Glutamatergic neuron (in vitro differentiated cells): Measurements from ENCODE around the gene TRAT1. TPM values are rescaled to one million over a fixed set of nuclear protein-coding genes. Genes with fewer than 3 reads are reported as not detected.

Experiments
- DNase-seq: peaks from one replicate; pipeline ENCODE4 v3.0.0; 2022
- H3K27ac Mint-ChIP-seq: one replicate; pipeline ENCODE4 v1.8.0; 2020; ENCODE audit warnings: mild to moderate bottlenecking, mixed read lengths, inconsistent platforms; ENCODE audit not compliant: unreplicated experiment
- H3K27me3 Mint-ChIP-seq: one replicate; pipeline ENCODE4 v1.8.0; 2020; ENCODE audit warnings: mild to moderate bottlenecking, moderate library complexity, mixed read lengths, inconsistent platforms; ENCODE audit not compliant: unreplicated experiment
- H3K36me3 Mint-ChIP-seq: one replicate; pipeline ENCODE4 v1.8.0; 2020; ENCODE audit warnings: mild to moderate bottlenecking, mixed read lengths, inconsistent platforms; ENCODE audit not compliant: unreplicated experiment
- H3K4me1 Mint-ChIP-seq: one replicate; pipeline ENCODE4 v1.8.0; 2020; ENCODE audit warnings: mild to moderate bottlenecking, low read depth, mixed read lengths, inconsistent platforms; ENCODE audit not compliant: unreplicated experiment
- H3K4me3 Mint-ChIP-seq: one replicate; pipeline ENCODE4 v1.8.0; 2020; ENCODE audit warnings: mild to moderate bottlenecking, mixed read lengths, inconsistent platforms; ENCODE audit not compliant: unreplicated experiment
- H3K9me3 Mint-ChIP-seq: one replicate; pipeline ENCODE4 v1.8.0; 2020; ENCODE audit warnings: mild to moderate bottlenecking, moderate library complexity, mixed read lengths, inconsistent platforms; ENCODE audit not compliant: unreplicated experiment
- total RNA-seq: library from RNA; stranded (reverse); fragmentation: NEBNext Ultra II Directional; extraction: Animal tissue kit (Norgen Biotek cat#: 25700); gene quantifications from one replicate; pipeline ENCODE4 v1.2.1, GENCODE V29; 2021; ENCODE audit not compliant: unreplicated experiment
- TF ChIP-seq, protein P1 (sequence below): fragments of 200-600 bp; sonication (generic); IDR thresholded peaks from one replicate; pipeline ENCODE4 v1.5.0; 2021; ENCODE audit not compliant: partially characterized antibody, unreplicated experiment

Gene TRAT1
- total RNA-seq, 1 donor from 2014 or later: not detected

DNA sequence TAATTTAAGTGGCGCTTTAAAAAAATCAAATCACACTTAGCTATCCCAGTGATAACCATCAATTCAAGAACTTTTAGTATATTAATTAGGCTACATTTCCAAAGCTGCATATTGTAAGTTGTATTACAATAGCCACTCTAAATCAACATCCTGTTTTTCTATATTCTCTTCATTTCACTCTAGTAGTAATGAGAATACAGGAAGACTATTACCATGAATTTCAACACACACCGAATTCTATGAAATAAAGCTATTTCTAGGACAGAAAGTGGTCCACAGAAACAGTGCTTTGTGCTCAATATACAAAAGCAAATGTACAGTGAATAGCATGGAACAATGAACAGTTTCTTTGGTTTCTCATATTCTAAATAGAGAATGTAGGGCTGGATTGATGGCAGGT lies 24.6 kb downstream of the TRAT1 start:
- Mint-ChIP-seq H3K27me3 (no peaks in the 10 kb centered on the region), H3K4me3 (no peak overlapping the region), H3K4me1 (no peaks in the 10 kb centered on the region), H3K36me3 (no peaks in the 10 kb centered on the region), H3K27ac (no peak overlapping the region), H3K9me3 (no peaks in the 10 kb centered on the region)
- TF ChIP-seq, protein P1, sequence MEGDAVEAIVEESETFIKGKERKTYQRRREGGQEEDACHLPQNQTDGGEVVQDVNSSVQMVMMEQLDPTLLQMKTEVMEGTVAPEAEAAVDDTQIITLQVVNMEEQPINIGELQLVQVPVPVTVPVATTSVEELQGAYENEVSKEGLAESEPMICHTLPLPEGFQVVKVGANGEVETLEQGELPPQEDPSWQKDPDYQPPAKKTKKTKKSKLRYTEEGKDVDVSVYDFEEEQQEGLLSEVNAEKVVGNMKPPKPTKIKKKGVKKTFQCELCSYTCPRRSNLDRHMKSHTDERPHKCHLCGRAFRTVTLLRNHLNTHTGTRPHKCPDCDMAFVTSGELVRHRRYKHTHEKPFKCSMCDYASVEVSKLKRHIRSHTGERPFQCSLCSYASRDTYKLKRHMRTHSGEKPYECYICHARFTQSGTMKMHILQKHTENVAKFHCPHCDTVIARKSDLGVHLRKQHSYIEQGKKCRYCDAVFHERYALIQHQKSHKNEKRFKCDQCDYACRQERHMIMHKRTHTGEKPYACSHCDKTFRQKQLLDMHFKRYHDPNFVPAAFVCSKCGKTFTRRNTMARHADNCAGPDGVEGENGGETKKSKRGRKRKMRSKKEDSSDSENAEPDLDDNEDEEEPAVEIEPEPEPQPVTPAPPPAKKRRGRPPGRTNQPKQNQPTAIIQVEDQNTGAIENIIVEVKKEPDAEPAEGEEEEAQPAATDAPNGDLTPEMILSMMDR: no peak
- no peak for DNase-seq

DNA sequence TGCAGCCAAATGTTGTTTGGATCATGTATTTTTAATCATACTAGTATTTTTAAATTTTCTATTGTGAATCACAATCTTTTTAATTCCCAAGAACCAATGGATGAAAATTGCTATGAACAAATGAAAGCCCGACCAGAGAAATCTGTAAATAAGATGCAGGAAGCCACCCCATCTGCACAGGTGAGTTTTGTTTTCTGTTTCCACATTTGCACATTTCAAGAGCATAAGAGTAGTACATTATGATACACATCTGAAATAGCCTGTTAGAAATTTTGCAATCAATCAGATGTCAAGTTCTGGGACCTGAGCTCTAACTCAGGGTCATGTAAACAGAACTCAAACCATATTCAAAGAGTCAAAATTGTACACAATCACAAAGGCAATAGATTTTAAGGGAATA lies 26.5 kb downstream of the TRAT1 start:
- Mint-ChIP-seq H3K27ac (no peak overlapping the region), H3K4me3 (no peak overlapping the region), H3K27me3 (no peaks in the 10 kb centered on the region), H3K36me3 (no peaks in the 10 kb centered on the region), H3K4me1 (no peaks in the 10 kb centered on the region), H3K9me3 (no peaks in the 10 kb centered on the region)
- TF ChIP-seq, protein P1: no peak
- no peak for DNase-seq

DNA sequence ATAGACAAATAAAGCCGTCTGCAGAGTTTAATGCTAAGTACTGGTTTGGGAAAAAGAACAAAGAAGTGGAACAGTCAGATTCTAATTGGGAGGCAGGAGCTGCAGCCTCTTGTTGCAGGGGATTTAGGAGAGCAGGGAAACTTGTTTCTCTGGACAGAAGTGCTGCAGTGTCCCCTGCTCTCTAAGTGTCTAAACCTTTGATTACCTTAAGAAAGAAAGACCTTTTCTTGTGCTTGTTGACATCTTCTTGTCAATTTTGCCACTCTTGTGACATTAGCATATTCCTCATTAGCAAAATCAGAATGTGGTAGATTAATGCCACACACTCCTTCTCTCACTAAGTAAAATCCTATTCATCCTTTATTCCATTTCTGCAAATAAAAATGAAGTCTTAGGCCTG lies 38.8 kb downstream of the TRAT1 start:
- H3K9me3 Mint-ChIP-seq: peaks cover 4% of the 10 kb centered on the region
- H3K4me3 Mint-ChIP-seq: no peak overlapping the region
- TF ChIP-seq, protein P1: no peak
- no peaks in the 10 kb centered on the region for H3K4me1 Mint-ChIP-seq
- H3K36me3 Mint-ChIP-seq: no peaks in the 10 kb centered on the region
- no peaks in the 10 kb centered on the region for H3K27me3 Mint-ChIP-seq
- DNase-seq: no peak
- H3K27ac Mint-ChIP-seq: no peak overlapping the region

DNA sequence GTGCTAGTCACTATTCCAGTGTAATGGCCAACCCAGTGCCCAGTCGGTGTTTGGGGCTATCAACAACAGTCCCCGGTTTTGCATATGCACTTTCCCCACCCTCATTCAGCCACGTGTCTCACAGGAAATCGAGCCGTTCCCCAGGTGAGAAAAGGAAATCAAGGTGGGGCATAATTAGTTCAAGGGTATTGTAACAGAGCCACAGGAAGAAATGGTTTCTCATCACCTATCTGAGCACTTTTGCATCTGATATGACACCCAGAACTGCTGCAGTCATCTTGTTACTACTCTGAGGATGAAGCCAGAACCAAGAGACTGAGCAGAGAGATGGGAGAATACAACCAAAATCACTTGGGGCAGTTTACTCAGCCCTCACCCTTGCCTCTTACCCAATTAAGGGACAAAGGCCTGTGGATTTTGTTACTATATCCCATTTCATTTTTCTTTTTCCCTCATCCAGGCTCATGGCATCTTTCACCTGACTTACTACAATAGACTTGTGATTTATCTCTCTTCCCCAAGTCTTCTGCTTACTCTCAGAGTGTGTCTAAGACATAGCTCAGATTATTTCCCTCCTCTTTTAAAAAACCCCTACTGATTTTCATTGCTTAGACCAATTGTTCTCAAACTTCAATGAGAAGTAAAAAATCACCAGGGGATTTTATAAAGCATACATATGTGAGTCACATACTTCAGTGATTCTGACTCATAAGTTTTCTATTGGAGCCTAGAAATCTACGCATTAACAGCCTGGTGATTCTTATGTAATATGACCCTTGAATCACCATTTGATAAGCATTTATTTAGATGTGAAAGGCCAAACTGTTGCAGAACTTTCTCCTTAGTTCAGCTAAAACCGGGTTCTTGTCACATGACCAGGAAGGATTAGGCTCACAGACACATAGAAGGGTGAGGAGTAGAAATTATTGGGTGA lies 40.5 kb downstream of the TRAT1 start:
- no peaks in the 10 kb centered on the region for H3K27me3 Mint-ChIP-seq
- TF ChIP-seq, protein P1: no peak
- H3K27ac Mint-ChIP-seq: no peak overlapping the region
- H3K36me3 Mint-ChIP-seq: no peaks in the 10 kb centered on the region
- H3K4me1 Mint-ChIP-seq: no peaks in the 10 kb centered on the region
- H3K9me3 Mint-ChIP-seq: peaks cover 4% of the 10 kb centered on the region
- H3K4me3 Mint-ChIP-seq: no peak overlapping the region
- no peak for DNase-seq

DNA sequence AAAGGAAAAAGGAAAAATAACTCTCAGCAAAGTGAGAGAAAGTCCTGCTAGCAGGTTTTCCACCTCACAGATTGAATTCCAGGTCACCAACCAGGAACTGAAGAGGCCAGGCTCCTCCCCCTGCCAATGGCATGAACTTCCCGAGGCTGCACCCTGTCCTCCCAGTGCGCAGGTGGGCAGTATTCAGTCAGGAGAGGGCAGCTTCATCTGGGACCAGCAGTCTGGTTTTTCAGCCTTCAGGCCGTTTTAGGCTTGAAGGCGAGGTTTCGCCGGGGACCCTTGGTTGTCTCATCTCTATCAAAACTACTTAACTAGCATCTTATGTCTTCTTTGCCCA lies 41.2 kb downstream of the TRAT1 start:
- Mint-ChIP-seq H3K4me3 (no peak overlapping the region), H3K4me1 (no peaks in the 10 kb centered on the region), H3K27ac (no peak overlapping the region), H3K36me3 (no peaks in the 10 kb centered on the region), H3K27me3 (no peaks in the 10 kb centered on the region), H3K9me3 (peaks cover 4% of the 10 kb centered on the region)
- no peak for DNase-seq
- TF ChIP-seq, protein P1: no peak
